ENCODE results near the gene PTPN13. TPM values are rescaled to one million over a fixed set of nuclear protein-coding genes. Genes with fewer than 3 reads are reported as not detected.

The PTPN13 gene
- total and polyA plus RNA-seq, 2 experiments from 2014 or later: 13.0 to 43.2 TPM

GRCh38 chr4:86853209-86853608, 259.1 kb downstream of the PTPN13 start:
- no peaks in the 10 kb centered on the region for H4K20me1 ChIP-seq (ENCODE audit: insufficient read depth)
- H3K4me1 ChIP-seq (ENCODE audit: insufficient read depth): peaks cover 41% of the 10 kb centered on the region
- no peak overlapping the region for H3K27ac ChIP-seq
- no peak overlapping the region for H2AFZ ChIP-seq
- in situ Hi-C loops (cut with MboI): no loop called here
- H3K4me3 ChIP-seq: no peak overlapping the region
- H3K79me2 ChIP-seq (ENCODE audit: insufficient read depth): no peaks in the 10 kb centered on the region
- H3K4me2 ChIP-seq (ENCODE audit: unreplicated experiment): no peak overlapping the region
- no peak overlapping the region for H3K9ac ChIP-seq
- H3K9me3 ChIP-seq (ENCODE audit: low read depth): no peaks in the 10 kb centered on the region
- no peaks in the 10 kb centered on the region for H3K27me3 ChIP-seq (replicated peaks; ENCODE audit: insufficient read depth)
- no peak for DNase-seq
- no peaks in the 10 kb centered on the region for H3K9me2 ChIP-seq (ENCODE audit: insufficient read depth)
- 86 to 88% methylated on average over 5 of the region's 5 CpGs for WGBS, 2 experiments (ENCODE audit: low coverage in 1 of 2, low lambda C conversion rate in 2 of 2, missing lambda C conversion rate in 2 of 2)
- H3F3A ChIP-seq (ENCODE audit: insufficient read depth): peaks cover 10% of the 10 kb centered on the region; the same call in 1 of the 2 replicates
- no peaks in the 10 kb centered on the region for H3K36me3 ChIP-seq (ENCODE audit: low read depth)
- no peak for TF ChIP-seq EZH2phosphoT487 (IDR thresholded peaks at IDR 0.05; ENCODE audit: insufficient read depth, low read depth)
- TF ChIP-seq EZH2 (IDR thresholded peaks at IDR 0.05; ENCODE audit: insufficient read depth, poor library complexity, severe bottlenecking): no peak

- WGBS, 2 experiments (ENCODE audit: low coverage in 1 of 2, low lambda C conversion rate in 2 of 2, missing lambda C conversion rate in 2 of 2): 2 to 5% methylated on average over 2 of the region's 2 CpGs
- H3K4me3 ChIP-seq: no peak overlapping the region
- no peaks in the 10 kb centered on the region for H3K79me2 ChIP-seq (ENCODE audit: insufficient read depth)
- H2AFZ ChIP-seq: no peak overlapping the region
- no peaks in the 10 kb centered on the region for H3K36me3 ChIP-seq (ENCODE audit: low read depth)
- H3K9me2 ChIP-seq (ENCODE audit: insufficient read depth): no peaks in the 10 kb centered on the region
- peak overlapping the region; percentile 66 for H3K4me2 ChIP-seq (ENCODE audit: unreplicated experiment)
- no peaks in the 10 kb centered on the region for H3K27me3 ChIP-seq (replicated peaks; ENCODE audit: insufficient read depth)
- H3K9ac ChIP-seq: no peak overlapping the region
- no peaks in the 10 kb centered on the region for H3K9me3 ChIP-seq (ENCODE audit: low read depth)
- no peak for TF ChIP-seq EZH2phosphoT487 (IDR thresholded peaks at IDR 0.05; ENCODE audit: insufficient read depth, low read depth)
- TF ChIP-seq EZH2 (IDR thresholded peaks at IDR 0.05; ENCODE audit: insufficient read depth, poor library complexity, severe bottlenecking): no peak
- peak; percentile 83 for DNase-seq
- peaks cover 28% of the 10 kb centered on the region for H3K4me1 ChIP-seq (ENCODE audit: insufficient read depth)
- peaks cover 10% of the 10 kb centered on the region; the same call in 1 of the 2 replicates for H3F3A ChIP-seq (ENCODE audit: insufficient read depth)
- no peaks in the 10 kb centered on the region for H4K20me1 ChIP-seq (ENCODE audit: insufficient read depth)
- 0 out of 2 replicates have a peak overlapping the region, but pooled peaks have one; percentile 12 for H3K27ac ChIP-seq
- in situ Hi-C loops (cut with MboI): no loop called here
These were observed 261.5 kb downstream of the PTPN13 start for GRCh38 chr4:86855572-86855971.

GRCh38 chr4:86856896-86857295, 262.8 kb downstream of the PTPN13 start:
- no peaks in the 10 kb centered on the region for H3K79me2 ChIP-seq (ENCODE audit: insufficient read depth)
- H3K27me3 ChIP-seq (replicated peaks; ENCODE audit: insufficient read depth): no peaks in the 10 kb centered on the region
- H3K36me3 ChIP-seq (ENCODE audit: low read depth): no peaks in the 10 kb centered on the region
- no peak overlapping the region for H3K9ac ChIP-seq
- no peaks in the 10 kb centered on the region for H4K20me1 ChIP-seq (ENCODE audit: insufficient read depth)
- no peak for TF ChIP-seq EZH2phosphoT487 (IDR thresholded peaks at IDR 0.05; ENCODE audit: insufficient read depth, low read depth)
- TF ChIP-seq EZH2 (IDR thresholded peaks at IDR 0.05; ENCODE audit: insufficient read depth, poor library complexity, severe bottlenecking): no peak
- 0 to 10% methylated on average over 1 of the region's 1 CpG for WGBS, 2 experiments (ENCODE audit: low coverage in 1 of 2, low lambda C conversion rate in 2 of 2, missing lambda C conversion rate in 2 of 2)
- no peak for DNase-seq
- H3K9me2 ChIP-seq (ENCODE audit: insufficient read depth): no peaks in the 10 kb centered on the region
- H3K4me3 ChIP-seq: no peak overlapping the region
- H3K4me2 ChIP-seq (ENCODE audit: unreplicated experiment): no peak overlapping the region
- H3K4me1 ChIP-seq (ENCODE audit: insufficient read depth): peaks cover 28% of the 10 kb centered on the region
- H3F3A ChIP-seq (ENCODE audit: insufficient read depth): peaks cover 10% of the 10 kb centered on the region; the same call in 1 of the 2 replicates
- no peaks in the 10 kb centered on the region for H3K9me3 ChIP-seq (ENCODE audit: low read depth)
- H2AFZ ChIP-seq: peak overlapping the region; percentile 42; the same call in 1 of the 2 replicates
- in situ Hi-C loops (cut with MboI): no loop called here
- no peak overlapping the region for H3K27ac ChIP-seq

- Histone ChIP-seq H2AFZ (no peak overlapping the region), H3K36me3 (ENCODE audit: low read depth) (no peaks in the 10 kb centered on the region), H3K27me3 (replicated peaks; ENCODE audit: insufficient read depth) (no peaks in the 10 kb centered on the region), H4K20me1 (ENCODE audit: insufficient read depth) (no peaks in the 10 kb centered on the region), H3K4me2 (ENCODE audit: unreplicated experiment) (no peak overlapping the region), H3K4me3 (no peak overlapping the region), H3F3A (ENCODE audit: insufficient read depth) (peaks cover 10% of the 10 kb centered on the region; the same call in 1 of the 2 replicates), H3K4me1 (ENCODE audit: insufficient read depth) (peaks cover 28% of the 10 kb centered on the region), H3K27ac (no peak overlapping the region), H3K9me3 (ENCODE audit: low read depth) (no peaks in the 10 kb centered on the region), H3K79me2 (ENCODE audit: insufficient read depth) (no peaks in the 10 kb centered on the region), H3K9ac (no peak overlapping the region), H3K9me2 (ENCODE audit: insufficient read depth) (no peaks in the 10 kb centered on the region)
- DNase-seq: no peak
- TF ChIP-seq EZH2phosphoT487 (IDR thresholded peaks at IDR 0.05; ENCODE audit: insufficient read depth, low read depth) (no peak), EZH2 (IDR thresholded peaks at IDR 0.05; ENCODE audit: insufficient read depth, poor library complexity, severe bottlenecking) (no peak)
- in situ Hi-C loops (cut with MboI): no loop called here
- WGBS, 2 experiments (ENCODE audit: low coverage in 1 of 2, low lambda C conversion rate in 2 of 2, missing lambda C conversion rate in 2 of 2): 98 to 99% methylated on average over 8 of the region's 8 CpGs
These were observed 263.4 kb downstream of the PTPN13 start for GRCh38 chr4:86857341-86858052.

Other genes with a start within 250 kb of the PTPN13 start
- gene MAPK10, start 234.3 kb upstream of the PTPN13 start, total RNA-seq (2014; rRNA removed; shearing (Covaris generic)): 0.89 and 1.3 TPM in 2 replicates
- gene MAPK10, start 234.3 kb upstream of the PTPN13 start, polyA plus RNA-seq (2016; fragmentation: Nextera tagmentation; extraction: Ambion mirVana): 0.73 and 1.1 TPM in 2 replicates

Measured in GM23248 (cell line).